ENCODE data around the gene ATP12A. TPM values are rescaled to one million over a fixed set of nuclear protein-coding genes. Genes with fewer than 3 reads are reported as not detected.

Gene ATP12A
- total and polyA plus RNA-seq, 4 experiments from 2014 or later, result not detected

DNA sequence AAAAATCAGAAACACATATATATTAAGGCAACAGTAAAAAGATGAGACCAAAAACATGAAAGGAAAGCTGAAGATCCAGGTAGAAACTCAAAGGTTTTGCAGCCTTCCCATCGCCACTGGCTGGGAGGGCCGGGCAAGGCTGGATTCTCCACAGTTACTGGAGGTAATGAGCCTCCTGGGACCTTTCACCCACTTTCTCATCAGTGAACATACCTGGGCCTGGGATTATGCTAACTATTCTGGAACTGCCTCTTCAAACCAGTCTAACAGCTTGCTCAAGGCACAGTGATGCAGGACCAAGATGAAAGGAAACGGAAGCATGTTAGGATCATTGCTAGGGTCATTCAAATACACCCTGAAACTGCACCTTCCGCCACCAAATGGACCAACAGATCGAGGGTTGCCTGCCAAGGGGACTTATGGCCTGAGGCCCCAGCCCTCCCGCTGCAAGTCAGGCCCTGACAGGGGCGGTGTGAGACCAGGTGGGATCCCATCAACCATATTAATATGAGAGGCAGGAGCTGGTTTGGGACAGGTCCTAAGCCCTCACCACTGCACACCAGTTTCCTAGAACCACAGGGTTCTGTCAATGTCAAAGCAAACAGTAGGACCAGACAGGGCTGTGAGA lies 28.4 kb upstream of the ATP12A start:
- no peak overlapping the region for H3K4me3 Mint-ChIP-seq
- ChIA-PET CTCF (ENCODE audit: partially characterized antibody) (interaction anchor here (1.0 kb wide), 1 partner anchor 10 kb away, joined by 3 read pairs; no protein-coding TSS in a partner anchor), POLR2A (ENCODE audit: partially characterized antibody) (no interaction called here)
- DNase-seq, result no peak
- no peaks in the 10 kb centered on the region for H3K36me3 ChIP-seq (ENCODE audit: insufficient read depth, low read length)
- no peaks in the 10 kb centered on the region for H3K9me3 ChIP-seq (ENCODE audit: control insufficient read depth in 1 of 2, low read length in 2 of 2)
- no peaks in the 10 kb centered on the region for H3K36me3 Mint-ChIP-seq
- H3K27me3 Mint-ChIP-seq, result peaks cover 3 to 4% of the 10 kb centered on the region in 2 donors
- no peaks in the 10 kb centered on the region for H3K27me3 ChIP-seq (ENCODE audit: insufficient read depth, low read length)
- peaks cover 0 to 3% (median 0%) of the 10 kb centered on the region in 8 donors for H3K9me3 Mint-ChIP-seq
- H3K27ac ChIP-seq (ENCODE audit: low read depth, low read length), result no peak overlapping the region
- peaks cover 8% of the 10 kb centered on the region for H3K4me1 ChIP-seq (ENCODE audit: insufficient read depth, low read length)
- intact Hi-C loops (cut with micrococcal nuclease), result no loop called here
- H3K4me3 ChIP-seq (ENCODE audit: low read length in 2 of 2), result no peak overlapping the region
- H3K4me1 Mint-ChIP-seq, result peaks cover 0 to 5% (median under 1%) of the 10 kb centered on the region in 4 donors
- no peak overlapping the region for H3K27ac Mint-ChIP-seq

DNA sequence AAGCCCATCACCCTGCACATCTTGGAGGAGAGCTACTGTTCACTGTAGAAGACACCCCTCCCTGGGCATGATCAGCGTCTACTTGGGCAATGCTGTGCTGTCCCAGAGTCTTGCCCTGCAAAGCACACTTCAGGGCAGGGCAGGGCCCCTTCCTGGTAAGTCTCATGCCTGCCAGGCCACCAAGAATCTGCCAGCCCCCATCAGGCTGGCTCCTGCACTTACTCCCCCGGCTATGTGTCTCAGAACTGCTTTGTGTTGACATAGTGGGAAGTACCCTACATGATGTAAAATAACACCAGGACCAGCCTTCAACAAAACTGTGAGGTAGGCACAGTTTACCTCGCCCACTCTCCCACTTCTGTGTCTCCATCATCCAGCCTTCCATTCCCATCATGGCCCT lies 27.8 kb upstream of the ATP12A start:
- Histone ChIP-seq H3K4me1 (ENCODE audit: insufficient read depth, low read length) (peaks cover 8% of the 10 kb centered on the region), H3K4me3 (ENCODE audit: low read length in 2 of 2) (no peak overlapping the region), H3K27me3 (ENCODE audit: insufficient read depth, low read length) (no peaks in the 10 kb centered on the region), H3K36me3 (ENCODE audit: insufficient read depth, low read length) (no peaks in the 10 kb centered on the region), H3K9me3 (ENCODE audit: control insufficient read depth in 1 of 2, low read length in 2 of 2) (no peaks in the 10 kb centered on the region), H3K27ac (ENCODE audit: low read depth, low read length) (no peak overlapping the region)
- no peaks in the 10 kb centered on the region for H3K36me3 Mint-ChIP-seq
- H3K4me1 Mint-ChIP-seq, result peaks cover 0 to 5% (median under 1%) of the 10 kb centered on the region in 4 donors
- no peak overlapping the region for H3K27ac Mint-ChIP-seq
- H3K9me3 Mint-ChIP-seq, result peaks cover 0 to 3% (median 0%) of the 10 kb centered on the region in 8 donors
- intact Hi-C loops (cut with micrococcal nuclease), result no loop called here
- H3K27me3 Mint-ChIP-seq, result peaks cover 2 to 3% of the 10 kb centered on the region in 2 donors
- H3K4me3 Mint-ChIP-seq, result no peak overlapping the region
- DNase-seq, result no peak
- ChIA-PET POLR2A (ENCODE audit: partially characterized antibody) (no interaction called here), CTCF (ENCODE audit: partially characterized antibody) (no interaction called here)

DNA sequence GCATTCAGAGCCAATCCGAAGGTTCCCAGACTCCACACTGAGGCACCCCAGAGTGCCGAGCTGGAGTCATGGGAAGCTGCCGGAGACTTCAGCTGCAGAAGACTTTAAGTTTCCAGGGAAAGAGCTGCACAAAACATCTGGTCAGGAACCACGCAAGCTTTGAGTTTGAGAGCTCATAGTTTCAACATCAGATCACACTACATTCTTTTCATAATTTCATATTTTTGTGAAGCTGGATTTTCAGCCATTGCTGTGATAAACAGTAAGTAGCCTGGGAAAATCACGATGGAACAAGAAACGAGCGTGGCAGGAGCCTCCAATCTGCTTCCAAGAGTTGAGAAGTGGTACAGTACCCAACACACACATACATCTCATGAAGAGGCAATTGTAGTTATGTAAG lies 25.5 kb upstream of the ATP12A start:
- peaks cover 0 to 1% (median 0%) of the 10 kb centered on the region in 4 donors for H3K4me1 Mint-ChIP-seq
- no peak overlapping the region for H3K27ac Mint-ChIP-seq
- H3K4me3 Mint-ChIP-seq, result no peak overlapping the region
- Histone ChIP-seq H3K27me3 (ENCODE audit: insufficient read depth, low read length) (no peaks in the 10 kb centered on the region), H3K9me3 (ENCODE audit: control insufficient read depth in 1 of 2, low read length in 2 of 2) (no peaks in the 10 kb centered on the region), H3K36me3 (ENCODE audit: insufficient read depth, low read length) (no peaks in the 10 kb centered on the region), H3K27ac (ENCODE audit: low read depth, low read length) (no peak overlapping the region), H3K4me3 (ENCODE audit: low read length in 2 of 2) (no peak overlapping the region), H3K4me1 (ENCODE audit: insufficient read depth, low read length) (peaks cover under 1% of the 10 kb centered on the region)
- intact Hi-C loops (cut with micrococcal nuclease), result no loop called here
- H3K27me3 Mint-ChIP-seq, result peaks cover 2 to 3% of the 10 kb centered on the region in 2 donors
- no peak for DNase-seq
- peaks cover 0 to 2% (median 0%) of the 10 kb centered on the region in 8 donors for H3K9me3 Mint-ChIP-seq
- ChIA-PET CTCF (ENCODE audit: partially characterized antibody) (interaction anchor here (1.1 to 2.6 kb wide), 4 partner anchors 12 to 28 kb away, joined by 3 to 7 read pairs (median 4); no protein-coding TSS in a partner anchor), POLR2A (ENCODE audit: partially characterized antibody) (no interaction called here)
- H3K36me3 Mint-ChIP-seq, result no peaks in the 10 kb centered on the region

DNA sequence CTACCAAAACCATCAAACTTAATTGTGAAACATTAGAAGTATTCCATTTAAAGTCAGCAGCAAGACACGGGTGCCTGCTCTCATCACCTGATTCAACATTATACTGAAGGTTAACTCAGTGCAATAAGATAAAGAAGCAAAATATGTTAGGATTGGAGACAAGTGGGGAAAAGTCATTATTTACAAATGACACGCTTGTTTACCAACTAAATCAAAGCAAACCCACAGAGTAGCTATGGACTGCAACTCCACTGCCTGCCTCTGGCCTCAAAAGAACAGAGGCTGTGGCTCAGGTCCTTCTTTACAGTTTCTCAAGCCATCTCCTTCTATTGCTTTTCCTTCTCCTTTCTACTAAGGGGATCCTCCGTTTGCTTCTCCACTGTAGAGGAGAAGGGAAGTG lies 21.0 kb upstream of the ATP12A start:
- Histone ChIP-seq H3K36me3 (ENCODE audit: insufficient read depth, low read length) (no peaks in the 10 kb centered on the region), H3K27me3 (ENCODE audit: insufficient read depth, low read length) (no peaks in the 10 kb centered on the region), H3K4me1 (ENCODE audit: insufficient read depth, low read length) (no peaks in the 10 kb centered on the region), H3K27ac (ENCODE audit: low read depth, low read length) (no peak overlapping the region), H3K9me3 (ENCODE audit: control insufficient read depth in 1 of 2, low read length in 2 of 2) (no peaks in the 10 kb centered on the region), H3K4me3 (ENCODE audit: low read length in 2 of 2) (no peak overlapping the region)
- no peaks in the 10 kb centered on the region for H3K36me3 Mint-ChIP-seq
- H3K4me3 Mint-ChIP-seq, result no peak overlapping the region
- peaks cover 0 to 1% (median 0%) of the 10 kb centered on the region in 8 donors for H3K9me3 Mint-ChIP-seq
- intact Hi-C loops (cut with micrococcal nuclease), result no loop called here
- CTCF ChIA-PET (ENCODE audit: partially characterized antibody), result interaction anchor here (0.8 to 3.1 kb wide), 3 partner anchors 11 to 79 kb away, joined by 3 to 13 read pairs (median 4); no protein-coding TSS in a partner anchor
- no peaks in the 10 kb centered on the region for H3K27me3 Mint-ChIP-seq
- POLR2A ChIA-PET (ENCODE audit: partially characterized antibody), result no interaction called here
- H3K4me1 Mint-ChIP-seq, result no peaks in the 10 kb centered on the region
- H3K27ac Mint-ChIP-seq, result no peak overlapping the region
- DNase-seq, result no peak

DNA sequence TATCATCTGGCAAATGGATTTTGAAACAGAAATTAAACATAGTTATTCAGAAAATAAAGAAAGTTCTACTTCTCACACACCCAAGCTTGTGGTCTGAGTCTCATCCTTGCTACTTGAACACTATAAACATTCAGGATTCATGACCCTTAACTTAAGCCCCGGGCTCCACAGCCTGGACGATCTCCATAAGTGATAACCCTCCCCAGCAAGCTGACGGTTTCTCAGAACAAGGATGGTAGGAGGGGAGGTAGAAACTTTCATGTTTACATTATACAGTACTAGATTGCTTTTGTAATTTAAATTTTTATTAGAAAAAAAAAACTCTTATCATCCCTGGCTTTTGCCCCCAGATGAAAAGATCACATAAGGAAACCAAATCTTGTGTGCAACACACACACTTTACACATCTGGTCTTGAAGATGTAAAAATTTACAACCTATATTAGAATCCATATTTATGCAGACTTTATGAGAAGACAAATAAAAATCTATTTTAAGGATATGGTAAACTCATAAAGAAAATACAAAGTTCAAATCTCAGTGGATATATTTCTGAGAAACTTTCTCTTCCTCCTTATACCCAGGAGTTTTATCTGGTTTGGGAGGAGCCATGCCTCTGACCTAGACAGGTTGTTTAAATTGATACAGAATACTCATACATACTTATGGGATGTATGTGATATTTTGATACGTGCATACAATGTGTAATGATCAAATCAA lies 20.0 kb upstream of the ATP12A start:
- ChIA-PET CTCF (ENCODE audit: partially characterized antibody) (interaction anchor here (1.4 to 3.1 kb wide), 2 partner anchors 10 to 13 kb away, joined by 4 to 13 read pairs; no protein-coding TSS in a partner anchor), POLR2A (ENCODE audit: partially characterized antibody) (no interaction called here)
- no peaks in the 10 kb centered on the region for H3K27me3 Mint-ChIP-seq
- no peak for DNase-seq
- Histone ChIP-seq H3K4me1 (ENCODE audit: insufficient read depth, low read length) (no peaks in the 10 kb centered on the region), H3K9me3 (ENCODE audit: control insufficient read depth in 1 of 2, low read length in 2 of 2) (no peaks in the 10 kb centered on the region), H3K27me3 (ENCODE audit: insufficient read depth, low read length) (no peaks in the 10 kb centered on the region), H3K27ac (ENCODE audit: low read depth, low read length) (no peak overlapping the region), H3K36me3 (ENCODE audit: insufficient read depth, low read length) (no peaks in the 10 kb centered on the region), H3K4me3 (ENCODE audit: low read length in 2 of 2) (no peak overlapping the region)
- no peaks in the 10 kb centered on the region for H3K4me1 Mint-ChIP-seq
- no peaks in the 10 kb centered on the region for H3K36me3 Mint-ChIP-seq
- H3K27ac Mint-ChIP-seq, result no peak overlapping the region
- intact Hi-C loops (cut with micrococcal nuclease), result no loop called here
- peaks cover 0 to 1% (median 0%) of the 10 kb centered on the region in 8 donors for H3K9me3 Mint-ChIP-seq
- no peak overlapping the region for H3K4me3 Mint-ChIP-seq

DNA sequence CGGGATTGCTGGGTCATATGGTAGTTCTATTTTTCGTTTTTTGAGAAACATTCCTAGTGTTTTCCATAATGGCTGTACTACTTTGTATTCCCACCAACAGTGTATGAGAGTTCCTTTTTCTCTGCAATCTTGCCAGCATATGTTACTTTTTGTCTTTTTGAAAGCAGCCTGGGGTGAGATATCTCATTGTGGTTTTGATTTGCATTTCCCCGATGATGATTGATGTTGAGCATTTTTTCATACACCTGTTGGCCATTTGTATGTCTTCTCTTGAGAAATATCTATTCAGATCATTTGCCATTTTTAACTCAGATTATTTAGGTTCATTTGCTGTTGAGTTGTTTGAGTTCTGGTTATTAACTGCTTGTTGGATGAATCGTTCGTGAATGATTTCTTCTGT lies 18.5 kb upstream of the ATP12A start:
- Mint-ChIP-seq H3K9me3 (peaks cover 0 to 1% (median 0%) of the 10 kb centered on the region in 8 donors), H3K27ac (no peak overlapping the region), H3K4me1 (no peaks in the 10 kb centered on the region), H3K4me3 (no peak overlapping the region), H3K36me3 (no peaks in the 10 kb centered on the region), H3K27me3 (no peaks in the 10 kb centered on the region)
- Histone ChIP-seq H3K36me3 (ENCODE audit: insufficient read depth, low read length) (no peaks in the 10 kb centered on the region), H3K27ac (ENCODE audit: low read depth, low read length) (no peak overlapping the region), H3K4me3 (ENCODE audit: low read length in 2 of 2) (no peak overlapping the region), H3K4me1 (ENCODE audit: insufficient read depth, low read length) (no peaks in the 10 kb centered on the region), H3K9me3 (ENCODE audit: control insufficient read depth in 1 of 2, low read length in 2 of 2) (no peaks in the 10 kb centered on the region), H3K27me3 (ENCODE audit: insufficient read depth, low read length) (no peaks in the 10 kb centered on the region)
- CTCF ChIA-PET (ENCODE audit: partially characterized antibody), result interaction anchor here (0.7 to 3.1 kb wide), 2 partner anchors 11 to 168 kb away, joined by 3 to 13 read pairs; no protein-coding TSS in a partner anchor
- intact Hi-C loops (cut with micrococcal nuclease), result no loop called here
- DNase-seq, result no peak
- POLR2A ChIA-PET (ENCODE audit: partially characterized antibody), result no interaction called here

DNA sequence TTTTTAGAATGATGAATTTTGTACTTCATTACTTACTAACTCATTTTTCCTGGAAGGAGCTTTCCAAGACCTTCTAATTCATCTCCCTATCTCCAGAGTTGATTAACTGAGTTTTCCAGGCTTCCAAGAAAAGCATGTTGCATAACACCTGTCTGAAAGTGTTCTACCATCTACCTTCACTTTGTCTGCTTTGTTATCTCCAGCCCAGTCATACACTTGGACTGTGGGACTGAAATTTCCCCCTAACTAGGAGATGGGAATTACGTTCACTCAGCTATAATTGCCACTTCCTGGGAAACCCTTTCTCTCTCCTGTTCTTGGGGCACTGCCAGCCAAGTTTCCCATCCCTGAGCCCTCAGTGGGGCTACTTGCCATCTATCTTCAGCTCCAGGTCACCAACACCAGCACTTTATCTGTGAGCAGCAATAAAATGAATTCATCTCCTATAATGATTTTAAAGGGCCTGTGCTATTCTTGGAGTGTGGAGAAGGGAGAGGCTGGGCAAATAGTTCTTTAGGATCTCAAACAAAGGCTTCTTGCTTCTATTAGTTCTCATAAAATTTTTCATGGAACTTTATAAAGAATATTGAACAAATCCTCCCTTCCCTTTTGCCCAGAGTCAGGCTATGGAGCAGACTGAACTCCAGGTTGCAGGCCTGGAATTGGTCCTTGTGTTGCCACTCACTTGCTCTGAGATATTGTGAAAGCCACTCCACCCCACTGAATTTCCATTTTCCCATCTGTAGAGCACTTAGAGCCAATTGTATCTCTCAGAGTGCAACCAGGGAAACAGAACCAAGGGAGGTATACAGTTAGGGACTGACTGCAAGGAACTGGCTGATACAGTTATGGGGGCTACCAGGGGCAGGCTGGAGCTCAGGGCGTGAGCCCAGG lies 17.8 kb upstream of the ATP12A start:
- Mint-ChIP-seq H3K27me3 (no peaks in the 10 kb centered on the region), H3K4me3 (no peak overlapping the region), H3K4me1 (no peaks in the 10 kb centered on the region), H3K27ac (peak overlapping the region in 1 of 7 donors; percentile 34), H3K9me3 (peaks cover 0 to 1% (median 0%) of the 10 kb centered on the region in 8 donors), H3K36me3 (no peaks in the 10 kb centered on the region)
- Histone ChIP-seq H3K4me1 (ENCODE audit: insufficient read depth, low read length) (no peaks in the 10 kb centered on the region), H3K27ac (ENCODE audit: low read depth, low read length) (no peak overlapping the region), H3K27me3 (ENCODE audit: insufficient read depth, low read length) (no peaks in the 10 kb centered on the region), H3K36me3 (ENCODE audit: insufficient read depth, low read length) (no peaks in the 10 kb centered on the region), H3K9me3 (ENCODE audit: control insufficient read depth in 1 of 2, low read length in 2 of 2) (no peaks in the 10 kb centered on the region), H3K4me3 (ENCODE audit: low read length in 2 of 2) (no peak overlapping the region)
- DNase-seq, result no peak
- intact Hi-C loops (cut with micrococcal nuclease), result no loop called here
- ChIA-PET POLR2A (ENCODE audit: partially characterized antibody) (no interaction called here), CTCF (ENCODE audit: partially characterized antibody) (interaction anchor here (1.3 to 1.4 kb wide), 2 partner anchors 14 to 32 kb away, joined by 3 to 4 read pairs; no protein-coding TSS in a partner anchor)
